ENCODE results near the gene MMP24. TPM values are rescaled to one million over a fixed set of nuclear protein-coding genes. Genes with fewer than 3 reads are reported as not detected.
A peak's percentile ranks its signal among the peaks of the same experiment; 100 is the strongest.
"Not testable (repeated sequence)": the region's sequence is repeated elsewhere in the genome, so short reads cannot be mapped to it uniquely, and the experiment has no call there.

The MMP24 gene
- total RNA-seq, 1 experiment from 2014 or later: 0.91 TPM

DNA sequence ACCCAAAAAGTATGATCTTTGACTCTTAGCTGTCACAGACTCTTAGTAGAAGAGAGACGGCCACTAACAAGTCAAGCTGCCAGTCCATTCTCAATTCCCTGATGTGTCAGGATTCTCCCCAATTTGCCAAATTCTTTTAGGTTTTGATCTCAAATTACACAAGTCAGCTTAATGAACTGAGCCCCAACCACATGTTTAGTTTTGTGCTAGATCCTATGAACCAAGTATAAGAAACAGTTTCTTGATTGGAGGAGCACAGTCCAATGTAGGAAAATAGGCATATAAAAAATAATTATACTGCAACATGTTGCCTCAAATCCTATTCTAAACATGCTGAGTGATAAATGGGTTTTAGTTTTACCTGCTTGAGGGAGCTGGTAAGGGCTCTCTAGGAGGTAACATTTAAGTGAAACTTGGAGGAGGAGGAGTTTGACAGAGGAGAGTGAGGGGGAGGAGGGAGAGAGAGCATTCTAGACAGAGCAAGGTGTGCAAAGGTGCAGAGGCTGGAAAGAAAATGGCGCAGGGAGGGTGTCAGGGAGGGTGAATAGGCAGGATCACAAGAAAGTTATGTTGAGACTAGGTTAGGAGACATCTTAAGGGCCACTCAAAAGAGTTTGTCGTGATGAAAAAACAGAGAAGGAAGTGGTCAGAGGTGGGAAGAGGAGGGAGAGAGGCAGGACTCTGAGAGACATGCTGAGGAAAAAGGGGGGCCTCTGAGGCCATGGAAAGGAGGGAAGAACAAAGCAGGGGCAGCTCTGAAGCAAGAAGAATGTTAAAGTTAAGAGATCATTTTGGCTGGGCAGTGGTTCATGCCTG is 88.5 kb downstream of the MMP24 start:
- peak overlapping the region; percentile 46 for H3K27ac ChIP-seq (ENCODE audit: low read length)
- no peak overlapping the region for H2AFZ ChIP-seq (ENCODE audit: low read length)
- no peak overlapping the region for H3K4me2 ChIP-seq (ENCODE audit: low read length)
- H3K36me3 ChIP-seq (ENCODE audit: low read depth, low read length): no peaks in the 10 kb centered on the region
- H3K9me3 ChIP-seq (ENCODE audit: low read length): no peaks in the 10 kb centered on the region
- H4K20me1 ChIP-seq (ENCODE audit: low read length): no peaks in the 10 kb centered on the region
- TF ChIP-seq EZH2phosphoT487 (IDR thresholded peaks at IDR 0.05; ENCODE audit: borderline replicate concordance, low read length): no peak
- TF ChIP-seq EZH2 (IDR thresholded peaks at IDR 0.05; ENCODE audit: low read length, unreplicated experiment): no peak
- DNase-seq: no peak
- intact Hi-C loops (cut with micrococcal nuclease): no loop called here
- no peaks in the 10 kb centered on the region for H3K27me3 ChIP-seq (ENCODE audit: low read length)
- ChIA-PET POLR2A (ENCODE audit: unreplicated experiment) (no interaction called here), CTCF (interaction anchor here (0.7 kb wide), 1 partner anchor 19 kb away, joined by 3 read pairs; no protein-coding TSS in a partner anchor)
- peaks cover 80% of the 10 kb centered on the region for H3K4me1 ChIP-seq (ENCODE audit: insufficient read depth, low read length)
- no peak overlapping the region for H3K4me3 ChIP-seq (ENCODE audit: low read length)
- 0 out of 2 replicates have a peak, but pooled peaks cover 8% of the 10 kb centered on the region for H3K79me2 ChIP-seq (ENCODE audit: low read length)
- ATAC-seq: no peak
- H3K9me2 ChIP-seq (replicated peaks; ENCODE audit: low read length): no peaks in the 10 kb centered on the region
- peaks cover 11% of the 10 kb centered on the region for H3F3A ChIP-seq (ENCODE audit: low read length, unreplicated experiment)
- H3K9ac ChIP-seq (ENCODE audit: low read length): 0 out of 2 replicates have a peak overlapping the region, but pooled peaks have one; percentile 11
- no TSS peak for BruUV-seq (replicated peaks)

DNA sequence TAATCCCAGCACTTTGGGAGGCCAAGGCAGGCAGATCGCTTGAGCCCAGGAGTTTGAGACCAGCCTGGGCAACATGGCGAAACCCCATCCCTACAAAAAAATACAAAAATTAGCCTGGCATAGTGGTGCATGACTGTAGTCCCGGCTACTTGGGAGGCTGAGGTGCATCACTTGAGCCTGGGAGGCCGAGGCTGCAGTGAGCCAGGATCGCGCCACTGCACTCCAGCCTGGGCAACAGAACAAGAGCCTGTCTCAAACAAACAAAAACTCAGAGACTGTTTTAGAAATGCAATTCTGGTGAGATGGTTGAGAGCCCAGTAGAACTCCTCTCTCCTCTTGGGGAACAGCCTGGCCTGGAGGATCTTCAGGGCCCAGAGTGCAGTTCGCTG is 89.1 kb downstream of the MMP24 start:
- H3K4me3 ChIP-seq (ENCODE audit: low read length); H3K9me3 ChIP-seq (ENCODE audit: low read length); intact Hi-C loops (cut with micrococcal nuclease); BruUV-seq (replicated peaks); POLR2A ChIA-PET (ENCODE audit: unreplicated experiment); H3K79me2 ChIP-seq (ENCODE audit: low read length); DNase-seq; H3K9me2 ChIP-seq (replicated peaks; ENCODE audit: low read length); H3K36me3 ChIP-seq (ENCODE audit: low read depth, low read length); H3K4me2 ChIP-seq (ENCODE audit: low read length); H3K9ac ChIP-seq (ENCODE audit: low read length); H3K27me3 ChIP-seq (ENCODE audit: low read length); H2AFZ ChIP-seq (ENCODE audit: low read length); H4K20me1 ChIP-seq (ENCODE audit: low read length); ATAC-seq; CTCF ChIA-PET: not testable (repeated sequence)
- Histone ChIP-seq H3K27ac (ENCODE audit: low read length) (0 out of 2 replicates have a peak overlapping the region, but pooled peaks have one; percentile 0), H3K4me1 (ENCODE audit: insufficient read depth, low read length) (peaks cover 85% of the 10 kb centered on the region), H3F3A (ENCODE audit: low read length, unreplicated experiment) (peaks cover 11% of the 10 kb centered on the region)

DNA sequence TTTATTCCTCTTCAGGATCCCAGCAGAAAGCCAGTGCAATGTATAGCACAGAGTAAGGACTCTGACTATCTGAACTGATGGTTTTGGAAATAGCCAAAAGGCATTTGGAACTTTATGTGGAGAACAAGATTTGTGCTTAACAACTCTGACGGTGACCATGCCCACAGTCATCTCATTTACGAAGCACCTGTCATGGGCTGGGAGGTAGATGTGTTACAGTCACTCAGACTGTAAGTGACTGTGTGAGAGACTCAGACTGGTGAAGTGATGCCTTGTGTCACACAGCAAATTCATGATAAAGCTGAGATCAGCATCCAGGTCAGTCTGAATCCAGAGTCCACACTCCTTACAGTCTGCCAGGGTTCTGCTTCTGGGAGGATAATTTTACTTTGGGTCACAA is 89.6 kb downstream of the MMP24 start:
- ATAC-seq (no peak), DNase-seq (peak; percentile 31)
- H3K9me3 ChIP-seq (ENCODE audit: low read length): no peaks in the 10 kb centered on the region
- H2AFZ ChIP-seq (ENCODE audit: low read length): no peak overlapping the region
- no peak overlapping the region for H3K9ac ChIP-seq (ENCODE audit: low read length)
- intact Hi-C loops (cut with micrococcal nuclease): no loop called here
- H3K79me2 ChIP-seq (ENCODE audit: low read length): 0 out of 2 replicates have a peak, but pooled peaks cover 8% of the 10 kb centered on the region
- H3K4me1 ChIP-seq (ENCODE audit: insufficient read depth, low read length): peaks cover 86% of the 10 kb centered on the region
- BruUV-seq (replicated peaks): no TSS peak
- no peaks in the 10 kb centered on the region for H3K9me2 ChIP-seq (replicated peaks; ENCODE audit: low read length)
- CTCF ChIA-PET: no interaction called here
- no peak overlapping the region for H3K4me3 ChIP-seq (ENCODE audit: low read length)
- 0 out of 2 replicates have a peak overlapping the region, but pooled peaks have one; percentile 0 for H3K27ac ChIP-seq (ENCODE audit: low read length)
- H3K36me3 ChIP-seq (ENCODE audit: low read depth, low read length): no peaks in the 10 kb centered on the region
- no peak for TF ChIP-seq EZH2 (IDR thresholded peaks at IDR 0.05; ENCODE audit: low read length, unreplicated experiment)
- TF ChIP-seq EZH2phosphoT487 (IDR thresholded peaks at IDR 0.05; ENCODE audit: borderline replicate concordance, low read length): no peak
- no peak for TF ChIP-seq CTCF (conservative IDR thresholded peaks at IDR 0.05; ENCODE audit: low read depth, low read length)
- peaks cover 11% of the 10 kb centered on the region for H3F3A ChIP-seq (ENCODE audit: low read length, unreplicated experiment)
- H3K27me3 ChIP-seq (ENCODE audit: low read length): no peaks in the 10 kb centered on the region
- POLR2A ChIA-PET (ENCODE audit: unreplicated experiment): no interaction called here
- H4K20me1 ChIP-seq (ENCODE audit: low read length): no peaks in the 10 kb centered on the region
- no peak overlapping the region for H3K4me2 ChIP-seq (ENCODE audit: low read length)

Measured in PC-3 (cell line).